ENCODE data around the gene IFI27. TPM values are rescaled to one million over a fixed set of nuclear protein-coding genes. Genes with fewer than 3 reads are reported as not detected.
A peak's percentile ranks its signal among the peaks of the same experiment; 100 is the strongest.

The IFI27 gene
- total RNA-seq, 5 donors from 2014 or later (not counting 1 experiment from before 2014, with no cell fraction given) = 1.6 to 6.1 (median 1.8) TPM

DNA sequence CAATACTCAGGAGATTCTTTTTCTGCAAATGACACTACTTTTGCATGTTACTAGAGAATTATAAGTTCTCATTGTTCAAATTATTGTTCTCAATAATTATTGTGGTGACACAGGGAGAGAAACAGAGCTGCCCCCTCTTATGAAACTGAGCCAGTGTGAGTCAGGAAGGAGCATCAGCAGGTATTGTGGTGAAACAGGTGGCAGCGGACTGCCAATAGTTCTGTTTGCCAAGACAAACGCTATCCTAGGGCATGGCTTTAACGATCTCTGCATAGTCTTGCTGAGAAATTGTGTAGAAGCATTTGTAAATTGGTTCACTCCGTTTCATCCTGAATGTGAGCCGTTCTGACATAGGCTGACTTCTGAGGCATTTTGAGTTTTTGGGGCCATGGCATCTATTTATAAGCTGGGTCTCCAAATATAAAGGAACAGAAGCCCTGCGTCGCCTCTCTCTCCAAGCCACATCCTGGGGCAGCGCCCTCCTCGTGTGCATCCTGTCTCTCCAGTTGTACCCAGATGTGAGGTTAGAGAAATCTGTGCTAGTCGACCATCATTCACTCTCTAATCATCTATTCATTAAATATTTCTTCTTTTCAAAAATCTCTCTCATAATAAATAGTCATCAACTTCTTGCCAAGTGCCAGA is 47.8 kb downstream of the IFI27 start:
- POLR2A ChIA-PET = interaction anchor here (0.5 to 0.6 kb wide), 2 partner anchors 16 to 98 kb away, joined by 3 read pairs; no protein-coding TSS in a partner anchor
- WGBS (ENCODE audit: insufficient coverage) = 42% methylated on average over 3 of the region's 10 CpGs
- H3K4me3 Mint-ChIP-seq = peak overlapping the region in 2 of 3 donors; percentile 41 to 50
- no peaks in the 10 kb centered on the region for H3K9me3 Mint-ChIP-seq
- Histone ChIP-seq H3K36me3 (ENCODE audit: control insufficient read depth in 2 of 2, extremely low read depth in 1 of 2, insufficient read depth in 1 of 2, low read length in 1 of 2) (no peaks in the 10 kb centered on the region), H3K27me3 (replicated peaks in 1 of 2; ENCODE audit: control insufficient read depth in 2 of 2, extremely low read depth in 1 of 2, insufficient read depth in 2 of 2, low read length in 1 of 2) (peaks cover 0 to 4% of the 10 kb centered on the region in 2 experiments), H3K27ac (ENCODE audit: low read length) (no peak overlapping the region), H3K9me3 (no peaks in the 10 kb centered on the region), H3K4me3 (ENCODE audit: control insufficient read depth in 1 of 2, extremely low read depth in 1 of 2, low read length in 1 of 2) (peak overlapping the region in 1 of 2 donors; percentile 8), H3K4me1 (ENCODE audit: control insufficient read depth in 1 of 2, extremely low read depth in 1 of 2, insufficient read depth in 2 of 2, low read length in 2 of 2) (peaks cover 6 to 20% of the 10 kb centered on the region in 2 experiments)
- DNase-seq (peak in 25 of 35 experiments; percentile 15 to 54 (median 34)), ATAC-seq (replicated peaks in 1 of 4) (peak; percentile 74 to 90 (median 88))
- CTCF ChIA-PET = interaction anchor here (0.6 to 2.0 kb wide), 5 partner anchors 22 to 131 kb away, joined by 3 to 7 read pairs (median 3); no protein-coding TSS in a partner anchor
- H3K4me1 Mint-ChIP-seq = peaks cover 56 to 59% (median 58%) of the 10 kb centered on the region in 3 donors
- H3K27ac Mint-ChIP-seq = peak overlapping the region; percentile 49 to 83
- H3K36me3 Mint-ChIP-seq = no peaks in the 10 kb centered on the region
- peaks cover 0 to 6% of the 10 kb centered on the region in 2 donors for H3K27me3 Mint-ChIP-seq

DNA sequence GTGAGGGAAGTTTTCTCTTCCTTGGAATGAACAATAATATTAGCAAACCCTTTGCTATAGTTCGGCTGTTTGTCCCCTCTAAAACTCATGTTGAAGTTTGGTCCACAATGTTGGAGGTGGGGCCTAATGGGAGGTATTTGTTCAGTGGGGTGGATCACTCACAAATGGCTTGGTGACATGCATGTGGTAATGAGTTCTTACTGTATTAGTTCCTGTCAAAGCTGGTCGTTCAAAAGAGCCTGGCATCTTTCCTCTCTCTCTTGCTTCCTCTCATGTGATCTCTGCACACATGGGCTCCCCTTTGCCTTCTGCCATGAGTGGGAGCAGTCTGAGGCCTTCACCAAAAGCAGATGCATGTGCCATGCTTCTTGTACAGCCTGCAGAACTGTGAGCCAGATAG is 50.5 kb downstream of the IFI27 start:
- POLR2A ChIA-PET = no interaction called here

DNA sequence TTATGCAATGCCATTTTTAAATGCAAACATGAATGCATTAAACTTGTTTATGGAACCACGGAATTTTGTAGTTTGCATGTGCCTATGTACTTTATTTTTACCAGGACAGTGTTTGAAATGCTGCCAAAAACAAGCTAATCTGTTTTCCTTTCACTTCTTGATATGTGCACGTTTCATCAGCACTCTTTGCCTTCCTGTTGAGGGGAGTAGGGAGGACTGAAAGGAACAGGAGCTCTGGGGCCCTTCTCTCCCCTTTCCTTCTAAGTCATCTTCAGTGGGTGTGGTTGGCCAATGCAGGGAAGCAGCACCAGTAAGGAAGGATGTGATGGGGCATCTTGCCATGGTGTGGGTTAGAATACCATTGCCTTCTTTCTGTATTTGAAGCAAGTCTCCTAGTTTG is 51.4 kb downstream of the IFI27 start:
- ATAC-seq (replicated peaks in 1 of 4) (no peak), DNase-seq (no peak)
- Mint-ChIP-seq H3K4me3 (no peak overlapping the region), H3K9me3 (no peaks in the 10 kb centered on the region), H3K27ac (peak overlapping the region; percentile 86 to 88), H3K36me3 (no peaks in the 10 kb centered on the region), H3K27me3 (peaks cover 0 to 3% of the 10 kb centered on the region in 2 donors), H3K4me1 (peaks cover 58 to 75% (median 65%) of the 10 kb centered on the region in 3 donors)
- Histone ChIP-seq H3K36me3 (ENCODE audit: control insufficient read depth in 2 of 2, extremely low read depth in 1 of 2, insufficient read depth in 1 of 2, low read length in 1 of 2) (no peaks in the 10 kb centered on the region), H3K9me3 (no peaks in the 10 kb centered on the region), H3K27ac (ENCODE audit: low read length) (peak overlapping the region; percentile 33), H3K27me3 (replicated peaks in 1 of 2; ENCODE audit: control insufficient read depth in 2 of 2, extremely low read depth in 1 of 2, insufficient read depth in 2 of 2, low read length in 1 of 2) (peaks cover 0 to 10% of the 10 kb centered on the region in 2 experiments), H3K4me3 (ENCODE audit: control insufficient read depth in 1 of 2, extremely low read depth in 1 of 2, low read length in 1 of 2) (no peak overlapping the region), H3K4me1 (ENCODE audit: control insufficient read depth in 1 of 2, extremely low read depth in 1 of 2, insufficient read depth in 2 of 2, low read length in 2 of 2) (peaks cover 6 to 20% of the 10 kb centered on the region in 2 experiments)
- WGBS (ENCODE audit: insufficient coverage) = no CpG with 5 or more reads among the region's 2 CpGs
- POLR2A ChIA-PET = no interaction called here
- CTCF ChIA-PET = interaction anchor here in 1 of 2 donors (1.1 to 1.5 kb wide), 3 partner anchors 20 to 29 kb away, joined by 3 to 7 read pairs (median 3); no protein-coding TSS in a partner anchor

More for the DNA sequence above, 50.5 kb downstream of the IFI27 start:
- H3K27me3 Mint-ChIP-seq = peaks cover 0 to 5% of the 10 kb centered on the region in 2 donors
- H3K36me3 Mint-ChIP-seq = no peaks in the 10 kb centered on the region
- H3K9me3 ChIP-seq = no peaks in the 10 kb centered on the region
- H3K4me3 Mint-ChIP-seq = peak overlapping the region in 1 of 3 donors; percentile 9
- peak overlapping the region; percentile 94 to 98 for H3K27ac Mint-ChIP-seq
- peaks cover 0 to 10% of the 10 kb centered on the region in 2 experiments for H3K27me3 ChIP-seq (replicated peaks in 1 of 2; ENCODE audit: control insufficient read depth in 2 of 2, extremely low read depth in 1 of 2, insufficient read depth in 2 of 2, low read length in 1 of 2)
- H3K27ac ChIP-seq (ENCODE audit: low read length) = peak overlapping the region; percentile 9
- ATAC-seq (replicated peaks in 1 of 4) (peak; percentile 33 to 61 (median 38)), DNase-seq (no peak)
- H3K4me1 ChIP-seq (ENCODE audit: control insufficient read depth in 1 of 2, extremely low read depth in 1 of 2, insufficient read depth in 2 of 2, low read length in 2 of 2) = peaks cover 6 to 20% of the 10 kb centered on the region in 2 experiments
- H3K4me1 Mint-ChIP-seq = peaks cover 58 to 75% (median 66%) of the 10 kb centered on the region in 3 donors
- CTCF ChIA-PET = interaction anchor here in 1 of 2 donors (1.5 kb wide), 1 partner anchor 29 kb away, joined by 7 read pairs; no protein-coding TSS in a partner anchor
- no peak overlapping the region for H3K4me3 ChIP-seq (ENCODE audit: control insufficient read depth in 1 of 2, extremely low read depth in 1 of 2, low read length in 1 of 2)
- no peaks in the 10 kb centered on the region for H3K9me3 Mint-ChIP-seq
- no peaks in the 10 kb centered on the region for H3K36me3 ChIP-seq (ENCODE audit: control insufficient read depth in 2 of 2, extremely low read depth in 1 of 2, insufficient read depth in 1 of 2, low read length in 1 of 2)
- WGBS (ENCODE audit: insufficient coverage) = no CpG with 5 or more reads among the region's 2 CpGs

DNA sequence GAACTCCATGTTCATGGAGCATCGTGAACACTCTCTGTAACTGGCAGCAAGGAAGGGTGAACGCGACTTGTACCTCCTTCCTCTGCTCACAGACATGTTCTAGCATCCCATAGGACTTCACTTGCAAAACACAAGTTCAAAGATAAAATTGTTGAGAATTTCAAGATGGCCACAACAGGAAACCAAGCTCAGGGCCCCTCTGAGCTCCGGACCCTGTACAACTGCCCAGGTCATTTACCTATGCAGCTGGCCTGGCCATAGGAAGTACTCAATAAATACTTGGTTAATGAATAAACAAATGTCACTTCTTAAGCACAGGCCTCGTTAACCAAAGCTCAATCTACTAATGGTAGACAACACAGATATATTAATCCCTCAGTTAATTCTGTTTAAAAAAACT is 51.9 kb downstream of the IFI27 start:
- Mint-ChIP-seq H3K9me3 (no peaks in the 10 kb centered on the region), H3K4me1 (peaks cover 53 to 72% (median 60%) of the 10 kb centered on the region in 3 donors), H3K27ac (peak overlapping the region; percentile 86 to 88), H3K36me3 (no peaks in the 10 kb centered on the region), H3K4me3 (no peak overlapping the region), H3K27me3 (no peaks in the 10 kb centered on the region)
- no peaks in the 10 kb centered on the region for H3K9me3 ChIP-seq
- no peak overlapping the region for H3K4me3 ChIP-seq (ENCODE audit: control insufficient read depth in 1 of 2, extremely low read depth in 1 of 2, low read length in 1 of 2)
- ATAC-seq (replicated peaks in 1 of 4) (no peak), DNase-seq (no peak)
- H3K27ac ChIP-seq (ENCODE audit: low read length) = peak overlapping the region; percentile 33
- no peaks in the 10 kb centered on the region for H3K36me3 ChIP-seq (ENCODE audit: control insufficient read depth in 2 of 2, extremely low read depth in 1 of 2, insufficient read depth in 1 of 2, low read length in 1 of 2)
- CTCF ChIA-PET = interaction anchor here in 1 of 2 donors (1.1 to 1.5 kb wide), 3 partner anchors 20 to 30 kb away, joined by 3 to 7 read pairs (median 3); no protein-coding TSS in a partner anchor
- H3K4me1 ChIP-seq (ENCODE audit: control insufficient read depth in 1 of 2, extremely low read depth in 1 of 2, insufficient read depth in 2 of 2, low read length in 2 of 2) = peaks cover 6 to 20% of the 10 kb centered on the region in 2 experiments
- 100% methylated on average over 1 of the region's 5 CpGs for WGBS (ENCODE audit: insufficient coverage)
- peaks cover 0 to 10% of the 10 kb centered on the region in 2 experiments for H3K27me3 ChIP-seq (replicated peaks in 1 of 2; ENCODE audit: control insufficient read depth in 2 of 2, extremely low read depth in 1 of 2, insufficient read depth in 2 of 2, low read length in 1 of 2)
- POLR2A ChIA-PET = no interaction called here

DNA sequence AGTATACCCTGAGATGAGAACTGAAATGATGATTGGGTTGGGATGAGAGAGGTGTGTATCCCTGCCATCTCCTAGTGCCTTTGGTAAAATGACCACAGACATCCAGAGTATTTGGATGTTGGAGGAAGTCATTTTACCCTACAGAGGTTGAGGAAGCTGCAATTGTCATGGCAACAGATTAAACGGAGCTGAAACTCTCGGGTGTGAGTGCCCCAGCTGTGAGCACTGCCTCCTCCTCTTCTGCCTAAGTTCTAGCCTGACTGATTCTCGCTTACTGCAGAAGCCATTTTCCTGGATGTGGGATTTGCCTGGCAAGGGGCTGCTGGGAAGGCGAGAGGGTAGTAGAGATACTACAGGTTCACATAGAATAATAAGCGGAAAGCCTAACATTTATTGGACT is 53.3 kb downstream of the IFI27 start:
- ChIA-PET CTCF (interaction anchor here (0.5 to 1.0 kb wide), 2 partner anchors 27 to 162 kb away, joined by 3 read pairs; no protein-coding TSS in a partner anchor), POLR2A (no interaction called here)
- Histone ChIP-seq H3K4me1 (ENCODE audit: control insufficient read depth in 1 of 2, extremely low read depth in 1 of 2, insufficient read depth in 2 of 2, low read length in 2 of 2) (peaks cover 0 to 9% of the 10 kb centered on the region in 2 experiments), H3K4me3 (ENCODE audit: control insufficient read depth in 1 of 2, extremely low read depth in 1 of 2, low read length in 1 of 2) (no peak overlapping the region), H3K36me3 (ENCODE audit: control insufficient read depth in 2 of 2, extremely low read depth in 1 of 2, insufficient read depth in 1 of 2, low read length in 1 of 2) (no peaks in the 10 kb centered on the region), H3K27me3 (replicated peaks in 1 of 2; ENCODE audit: control insufficient read depth in 2 of 2, extremely low read depth in 1 of 2, insufficient read depth in 2 of 2, low read length in 1 of 2) (peaks cover 0 to 10% of the 10 kb centered on the region in 2 experiments), H3K9me3 (no peaks in the 10 kb centered on the region), H3K27ac (ENCODE audit: low read length) (no peak overlapping the region)
- Mint-ChIP-seq H3K27ac (peak overlapping the region in 1 of 2 donors; percentile 53), H3K9me3 (no peaks in the 10 kb centered on the region), H3K4me3 (no peak overlapping the region), H3K36me3 (no peaks in the 10 kb centered on the region), H3K27me3 (no peaks in the 10 kb centered on the region), H3K4me1 (peaks cover 40 to 58% (median 47%) of the 10 kb centered on the region in 3 donors)
- WGBS (ENCODE audit: insufficient coverage) = 25% methylated on average over 2 of the region's 5 CpGs
- no peak for DNase-seq
- peak in 2 of 4 experiments; percentile 37 to 41 for ATAC-seq (replicated peaks in 1 of 4)

DNA sequence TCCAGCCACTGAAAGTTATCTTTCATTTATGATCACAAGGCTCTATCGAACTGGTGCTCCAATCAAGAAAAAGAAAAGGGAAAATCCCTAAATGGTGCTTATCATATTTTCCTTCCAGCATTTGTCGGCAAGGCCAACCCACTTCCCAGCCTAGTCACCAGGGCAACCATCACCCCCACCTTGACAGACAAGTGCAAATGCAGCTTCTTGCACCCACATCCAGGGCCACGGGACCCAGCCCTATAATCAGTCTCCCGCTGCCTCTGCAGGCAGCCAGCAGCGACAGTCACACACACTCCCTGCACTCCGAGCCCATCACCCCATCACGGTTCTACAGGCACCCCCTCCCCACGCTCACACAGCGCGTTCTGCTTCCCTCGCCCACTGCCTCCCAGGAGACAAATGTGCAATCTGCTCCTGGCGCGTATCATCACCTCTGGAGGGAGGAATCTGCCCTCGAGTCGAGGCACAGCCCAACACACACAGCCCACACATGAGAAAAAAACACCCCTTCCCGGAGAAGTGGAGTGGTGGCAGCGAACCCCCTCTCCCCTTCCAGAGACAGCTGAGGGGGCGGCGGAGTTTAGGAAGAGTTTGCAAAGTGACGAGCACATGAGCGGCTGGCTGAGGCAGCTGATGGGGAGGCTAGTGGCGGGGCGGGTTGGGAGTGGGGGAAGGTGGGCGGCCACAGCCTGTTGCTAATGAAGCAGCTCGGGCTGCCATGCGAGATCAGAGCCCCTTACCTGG is 54.3 kb downstream of the IFI27 start:
- Histone ChIP-seq H3K9me3 (no peaks in the 10 kb centered on the region), H3K36me3 (ENCODE audit: control insufficient read depth in 2 of 2, extremely low read depth in 1 of 2, insufficient read depth in 1 of 2, low read length in 1 of 2) (no peaks in the 10 kb centered on the region), H3K27me3 (replicated peaks in 1 of 2; ENCODE audit: control insufficient read depth in 2 of 2, extremely low read depth in 1 of 2, insufficient read depth in 2 of 2, low read length in 1 of 2) (peaks cover 0 to 10% of the 10 kb centered on the region in 2 experiments), H3K4me1 (ENCODE audit: control insufficient read depth in 1 of 2, extremely low read depth in 1 of 2, insufficient read depth in 2 of 2, low read length in 2 of 2) (peaks cover 0 to 6% of the 10 kb centered on the region in 2 experiments), H3K4me3 (ENCODE audit: control insufficient read depth in 1 of 2, extremely low read depth in 1 of 2, low read length in 1 of 2) (no peak overlapping the region), H3K27ac (ENCODE audit: low read length) (no peak overlapping the region)
- Mint-ChIP-seq H3K36me3 (no peaks in the 10 kb centered on the region), H3K27ac (peak overlapping the region in 1 of 2 donors; percentile 52), H3K4me3 (no peak overlapping the region), H3K27me3 (no peaks in the 10 kb centered on the region), H3K9me3 (no peaks in the 10 kb centered on the region), H3K4me1 (peaks cover 33 to 50% (median 39%) of the 10 kb centered on the region in 3 donors)
- WGBS (ENCODE audit: insufficient coverage) = 66% methylated on average over 16 of the region's 26 CpGs
- ChIA-PET CTCF (no interaction called here), POLR2A (no interaction called here)
- DNase-seq (no peak), ATAC-seq (replicated peaks in 1 of 4) (no peak)
